H1 (cell line): Measurements from ENCODE around the gene PRKACA. TPM values are rescaled to one million over a fixed set of nuclear protein-coding genes. Genes with fewer than 3 reads are reported as not detected.

ENCODE experiments used
- CTCF ChIA-PET: fragments of 300-600 bp; sonication (Branson Sonifier 250); formaldehyde crosslinking; loops from one replicate; lab custom pipeline; 2021; ENCODE audit not compliant: partially characterized antibody; lab: Charles Lee
- POLR2A ChIA-PET: fragments of 300-600 bp; sonication (Branson Sonifier 250); formaldehyde crosslinking; loops from one replicate; lab custom pipeline; 2021; ENCODE audit warnings: inconsistent platforms; ENCODE audit not compliant: partially characterized antibody; lab: Charles Lee
- DNase-seq, 2 experiments: peaks; one replicate each; pipeline versions ENCODE4 v3.0.0 to v3.0.0-alpha.2; 2010 to 2022; ENCODE audit warnings: low spot score in 2 of 2, low read depth in 1 of 2, mixed read lengths in 1 of 2
- FAIRE-seq: peaks from 2 replicates; lab custom pipeline; 2011; peaks lifted over from hg19 to GRCh38; lab: Jason Lieb, UNC
- H2AFZ ChIP-seq: 2 replicates; pipeline ENCODE4 v1.8.1; 2012; ENCODE audit warnings: low read length, inconsistent platforms
- H2AK5ac ChIP-seq: 2 replicates; pipeline ENCODE4 v1.6.1; 2013; ENCODE audit warnings: low read depth, low read length
- H2BK120ac ChIP-seq: replicated peaks from 2 replicates; pipeline ENCODE3; 2013; ENCODE audit warnings: low read depth, low read length, inconsistent platforms
- H2BK12ac ChIP-seq: 2 replicates; pipeline ENCODE4 v1.6.1; 2013; ENCODE audit warnings: low read depth, low read length
- H2BK15ac ChIP-seq: 2 replicates; pipeline ENCODE4 v1.6.1; 2013; ENCODE audit warnings: low read length
- H2BK20ac ChIP-seq: 2 replicates; pipeline ENCODE4 v1.6.1; 2013; ENCODE audit warnings: low read length
- H2BK5ac ChIP-seq: 2 replicates; pipeline ENCODE4 v1.6.1; 2013; ENCODE audit warnings: low read depth, low read length
- H3K14ac ChIP-seq: 2 replicates; pipeline ENCODE4 v1.6.1; 2013; ENCODE audit warnings: inconsistent platforms; ENCODE audit not compliant: insufficient read length
- H3K18ac ChIP-seq: 2 replicates; pipeline ENCODE4 v1.6.1; 2013; ENCODE audit warnings: low read length; ENCODE audit errors: extremely low read depth
- H3K23ac ChIP-seq: 2 replicates; pipeline ENCODE4 v1.6.1; 2013; ENCODE audit warnings: inconsistent platforms; ENCODE audit not compliant: insufficient read length
- H3K23me2 ChIP-seq: 2 replicates; pipeline ENCODE4 v1.6.1; 2013; ENCODE audit warnings: low read depth, low read length
- H3K27ac ChIP-seq: 2 replicates; pipeline ENCODE4 v1.6.1; 2011; ENCODE audit warnings: low read depth, low read length, inconsistent platforms
- H3K27me3 ChIP-seq, 4 experiments: replicated peaks in 1 of 4; 1 replicate in 1 of 4; 2 replicates in 3 of 4; pipeline versions ENCODE4 v1.6.1 to v1.8.1; 2011 to 2013; ENCODE audit warnings: low read length in 3 of 4, mild to moderate bottlenecking in 3 of 4, inconsistent platforms in 2 of 4, mixed read lengths in 2 of 4, moderate library complexity in 1 of 4; ENCODE audit not compliant: control insufficient read depth in 3 of 4, insufficient read depth in 3 of 4; ENCODE audit errors: extremely low read depth in 1 of 4
- H3K36me3 ChIP-seq, 4 experiments: 2 replicates each; pipeline versions ENCODE4 v1.6.1 to v1.8.1; 2011 to 2013; ENCODE audit warnings: mild to moderate bottlenecking in 4 of 4, low read length in 3 of 4, moderate library complexity in 2 of 4, control low read depth in 1 of 4, inconsistent platforms in 1 of 4; ENCODE audit not compliant: insufficient read depth in 4 of 4, control insufficient read depth in 2 of 4
- H3K4ac ChIP-seq: replicated peaks from 2 replicates; pipeline ENCODE3; 2013; ENCODE audit warnings: low read length, low read depth, mixed read lengths, inconsistent platforms; ENCODE audit not compliant: insufficient read length
- H3K4me1 ChIP-seq, 4 experiments: replicated peaks in 1 of 4; 1 replicate in 1 of 4; 2 replicates in 3 of 4; pipeline versions ENCODE4 v1.6.1 to v1.8.1; 2011 to 2013; ENCODE audit warnings: low read length in 3 of 4, inconsistent platforms in 2 of 4, mixed read lengths in 1 of 4; ENCODE audit not compliant: insufficient read depth in 4 of 4, control insufficient read depth in 3 of 4
- H3K4me2 ChIP-seq, 2 experiments: 2 replicates each; pipeline versions ENCODE4 v1.6.1 to v1.8.1; 2011 to 2013; ENCODE audit warnings: low read depth in 2 of 2, low read length in 2 of 2, control low read depth in 1 of 2, inconsistent platforms in 1 of 2, mild to moderate bottlenecking in 1 of 2; ENCODE audit not compliant: insufficient read depth in 1 of 2
- H3K4me3 ChIP-seq, 4 experiments: fragments of 200-600, 300-600 bp in 1 of 4; sonication (generic), shearing (Covaris generic), sonication (Bioruptor Twin) in 1 of 4; 2 replicates each; pipeline versions ENCODE4 v1.5.1 to v1.8.1; 2011 to 2016; ENCODE audit warnings: low read length in 4 of 4, low read depth in 3 of 4, control low read depth in 2 of 4, inconsistent platforms in 2 of 4, mild to moderate bottlenecking in 2 of 4, mixed read lengths in 1 of 4, moderate library complexity in 1 of 4; ENCODE audit not compliant: insufficient read depth in 2 of 4; ENCODE audit errors: extremely low read depth in 1 of 4
- H3K56ac ChIP-seq: replicated peaks from 2 replicates; pipeline ENCODE3; 2013; ENCODE audit warnings: low read depth, mild to moderate bottlenecking, mixed read lengths, low read length, inconsistent platforms; ENCODE audit not compliant: insufficient read length
- H3K79me1 ChIP-seq: 2 replicates; pipeline ENCODE4 v1.6.1; 2013; ENCODE audit warnings: low read depth, low read length, control low read depth
- H3K79me2 ChIP-seq, 2 experiments: 2 replicates each; pipeline versions ENCODE4 v1.6.1 to v1.8.1; 2012 to 2013; ENCODE audit warnings: low read length in 2 of 2, mild to moderate bottlenecking in 2 of 2, inconsistent platforms in 1 of 2; ENCODE audit not compliant: insufficient read depth in 2 of 2, control insufficient read depth in 1 of 2
- H3K9ac ChIP-seq, 4 experiments: replicated peaks in 1 of 4; 1 replicate in 1 of 4; 2 replicates in 3 of 4; pipeline versions ENCODE4 v1.6.1 to v1.8.1; 2011 to 2013; ENCODE audit warnings: low read depth in 3 of 4, low read length in 3 of 4, control low read depth in 2 of 4, mild to moderate bottlenecking in 2 of 4, moderate library complexity in 2 of 4, inconsistent platforms in 1 of 4; ENCODE audit errors: extremely low read depth in 1 of 4
- H3K9me3 ChIP-seq, 2 experiments: 2 replicates each; pipeline versions ENCODE4 v1.6.1 to v1.8.1; 2012 to 2013; ENCODE audit warnings: mild to moderate bottlenecking in 2 of 2, moderate library complexity in 2 of 2, control low read depth in 1 of 2, inconsistent platforms in 1 of 2, low read depth in 1 of 2, low read length in 1 of 2, mixed read lengths in 1 of 2; ENCODE audit not compliant: insufficient read depth in 2 of 2
- H4K20me1 ChIP-seq, 2 experiments: replicated peaks in 1 of 2; 2 replicates each; pipeline versions ENCODE3 to v1.8.1; 2011 to 2013; ENCODE audit warnings: inconsistent platforms in 2 of 2, low read length in 2 of 2, mild to moderate bottlenecking in 1 of 2; ENCODE audit not compliant: insufficient read depth in 2 of 2, control insufficient read depth in 1 of 2
- H4K5ac ChIP-seq: 2 replicates; pipeline ENCODE4 v1.6.1; 2013; ENCODE audit warnings: low read length, low read depth, mixed read lengths, inconsistent platforms; ENCODE audit not compliant: insufficient read length
- H4K8ac ChIP-seq: 2 replicates; pipeline ENCODE4 v1.8.0; 2013; ENCODE audit warnings: mild to moderate bottlenecking, moderate library complexity, low read length, inconsistent platforms; ENCODE audit not compliant: insufficient read depth; ENCODE audit errors: extremely low read depth
- H4K91ac ChIP-seq: replicated peaks from 2 replicates; pipeline ENCODE3; 2013; ENCODE audit warnings: low read length, mixed read lengths, inconsistent platforms; ENCODE audit not compliant: insufficient read length
- MAFK ChIP-seq: IDR thresholded peaks from 2 replicates; pipeline ENCODE4 v1.6.1; 2012; ENCODE audit warnings: low read depth, mild to moderate bottlenecking, improper control_type of control experiment, low read length
- RAD21 ChIP-seq, 2 experiments: IDR thresholded peaks in 1 of 2; conservative IDR thresholded peaks in 1 of 2; 2 replicates each; pipeline ENCODE4 v1.6.1; 2011; ENCODE audit warnings: low read depth in 2 of 2, low read length in 2 of 2, improper control_type of control experiment in 1 of 2, inconsistent platforms in 1 of 2, mild to moderate bottlenecking in 1 of 2, moderate library complexity in 1 of 2
- RXRA ChIP-seq: IDR thresholded peaks from 2 replicates; pipeline ENCODE4 v1.6.1; 2011; ENCODE audit warnings: low read depth, mild to moderate bottlenecking, low read length, moderate library complexity; ENCODE audit not compliant: insufficient read depth
- YY1 ChIP-seq: IDR thresholded peaks from 2 replicates; pipeline ENCODE4 v1.6.1; 2011; ENCODE audit warnings: low read depth, mild to moderate bottlenecking, low read length
- WGBS, 2 experiments: shearing (Covaris generic) in 1 of 2; methylation state at CpG; one replicate each; pipeline versions ENCODE4 v1.1.6 to v1.1.7; 2013 to 2015; ENCODE audit warnings: low lambda C conversion rate in 2 of 2, mixed read lengths in 2 of 2, inconsistent platforms in 1 of 2, low coverage in 1 of 2, missing lambda C conversion rate in 1 of 2; ENCODE audit not compliant: insufficient replicate concordance in 2 of 2, insufficient coverage in 1 of 2, insufficient read length in 1 of 2; ENCODE audit errors: extremely low coverage in 1 of 2, missing lambda C conversion rate in 1 of 2; 5-methylcytosine and 5-hydroxymethylcytosine counted together
- polyA plus RNA-seq, 7 experiments: library from polyadenylated mRNA; depleted of rRNA in 3 of 7; stranded (reverse) in 5 of 7; unstranded in 2 of 7; fragments of >200 nt in 5 of 7; fragments of 200-250 nt in 2 of 7; gene quantifications; 1 replicate in 5 of 7; 2 replicates in 1 of 7; 4 replicates in 1 of 7; pipeline versions ENCODE4 v1.2.1 to v1.2.3, GENCODE V29; 2011 to 2013; ENCODE audit warnings: missing spikeins in 2 of 7, mixed read lengths in 2 of 7
- total RNA-seq: library from RNA; stranded (reverse); fragmentation: NEBNext Ultra II Directional; extraction: Animal tissue kit (Norgen Biotek cat#: 25700); gene quantifications from 2 replicates; pipeline ENCODE4 v1.2.1, GENCODE V29; 2021

Gene PRKACA
- total and polyA plus RNA-seq, 2 of the 8 experiments (the other 6 are each of a cell fraction or from before 2014, with no cell fraction given), result 14.2 to 48.2 TPM

GRCh38 chr19:14055396-14055795, 62.2 kb downstream of the PRKACA start:
- Histone ChIP-seq H4K8ac (no peak overlapping the region), H2BK5ac (no peak overlapping the region), H3K23me2 (peaks cover 12% of the 10 kb centered on the region; the same call in 1 of the 2 replicates), H4K20me1 (peaks cover 0 to 2% of the 10 kb centered on the region in 2 experiments), H3K4ac (no peak overlapping the region), H2AFZ (no peak overlapping the region), H3K9ac (no peak overlapping the region), H3K4me2 (no peak overlapping the region), H3K79me2 (no peaks in the 10 kb centered on the region), H3K79me1 (no peaks in the 10 kb centered on the region), H2BK15ac (no peak overlapping the region), H3K4me1 (peaks cover 0 to 8% (median 2%) of the 10 kb centered on the region in 4 experiments; a peak in 4 of 7 replicates), H2AK5ac (no peak overlapping the region), H3K27ac (no peak overlapping the region), H4K5ac (no peak overlapping the region)
- POLR2A ChIA-PET, result interaction anchor here (1.3 to 1.9 kb wide), 2 partner anchors 19 to 173 kb away, joined by 3 to 6 read pairs; no protein-coding TSS in a partner anchor
- DNase-seq, result no peak
- TF ChIP-seq YY1, result no peak
- TF ChIP-seq RXRA, result no peak
- TF ChIP-seq RAD21 (IDR thresholded peaks at IDR 0.05 in 1 of 2, conservative IDR thresholded peaks at IDR 0.05 in 1 of 2; ENCODE audit: low read depth in 2 of 2, low read length in 2 of 2), result no peak
- TF ChIP-seq MAFK, result no peak
- TF ChIP-seq, all 59 proteins: peak for 0
- no peak overlapping the region for H3K18ac ChIP-seq
- H2BK20ac ChIP-seq, result no peak overlapping the region
- H2BK12ac ChIP-seq, result no peak overlapping the region
- 89% methylated on average over 2 of the region's 3 CpGs; no CpG with 5 or more reads in 1 of the 2 experiments for WGBS, 2 experiments
- no peak overlapping the region for H3K56ac ChIP-seq
- no peak overlapping the region for H3K23ac ChIP-seq
- CTCF ChIA-PET, result interaction anchor here (0.6 to 2.8 kb wide), 7 partner anchors 8 to 175 kb away, joined by 3 to 25 read pairs (median 4); partner anchors contain the start of gene MISP3
- no peak overlapping the region for H2BK120ac ChIP-seq
- peaks cover 5 to 19% (median 14%) of the 10 kb centered on the region in 4 experiments for H3K27me3 ChIP-seq
- no peak overlapping the region for H3K14ac ChIP-seq
- no peaks in the 10 kb centered on the region; a peak in 1 of 4 replicates for H3K9me3 ChIP-seq
- no peak for FAIRE-seq
- H4K91ac ChIP-seq, result no peak overlapping the region
- no peaks in the 10 kb centered on the region for H3K36me3 ChIP-seq
- H3K4me3 ChIP-seq, result no peak overlapping the region
